H1 (cell line): ENCODE measurements around the gene COQ10B. TPM values are rescaled to one million over a fixed set of nuclear protein-coding genes. Genes with fewer than 3 reads are reported as not detected.

Source experiments
- CTCF ChIA-PET: fragments of 300-600 bp; sonication (Branson Sonifier 250); formaldehyde crosslinking; loops from one replicate; lab custom pipeline; 2021; ENCODE audit not compliant: partially characterized antibody; lab: Charles Lee
- POLR2A ChIA-PET: fragments of 300-600 bp; sonication (Branson Sonifier 250); formaldehyde crosslinking; loops from one replicate; lab custom pipeline; 2021; ENCODE audit warnings: inconsistent platforms; ENCODE audit not compliant: partially characterized antibody; lab: Charles Lee
- DNase-seq, 2 experiments: peaks; one replicate each; pipeline versions ENCODE4 v3.0.0 to v3.0.0-alpha.2; 2010 to 2022; ENCODE audit warnings: low spot score in 2 of 2, low read depth in 1 of 2, mixed read lengths in 1 of 2
- FAIRE-seq: peaks from 2 replicates; lab custom pipeline; 2011; peaks lifted over from hg19 to GRCh38; lab: Jason Lieb, UNC
- H2AFZ ChIP-seq: 2 replicates; pipeline ENCODE4 v1.8.1; 2012; ENCODE audit warnings: low read length, inconsistent platforms
- H2AK5ac ChIP-seq: 2 replicates; pipeline ENCODE4 v1.6.1; 2013; ENCODE audit warnings: low read depth, low read length
- H2BK120ac ChIP-seq: replicated peaks from 2 replicates; pipeline ENCODE3; 2013; ENCODE audit warnings: low read depth, low read length, inconsistent platforms
- H2BK12ac ChIP-seq: 2 replicates; pipeline ENCODE4 v1.6.1; 2013; ENCODE audit warnings: low read depth, low read length
- H2BK15ac ChIP-seq: 2 replicates; pipeline ENCODE4 v1.6.1; 2013; ENCODE audit warnings: low read length
- H2BK20ac ChIP-seq: 2 replicates; pipeline ENCODE4 v1.6.1; 2013; ENCODE audit warnings: low read length
- H2BK5ac ChIP-seq: 2 replicates; pipeline ENCODE4 v1.6.1; 2013; ENCODE audit warnings: low read depth, low read length
- H3K14ac ChIP-seq: 2 replicates; pipeline ENCODE4 v1.6.1; 2013; ENCODE audit warnings: inconsistent platforms; ENCODE audit not compliant: insufficient read length
- H3K18ac ChIP-seq: 2 replicates; pipeline ENCODE4 v1.6.1; 2013; ENCODE audit warnings: low read length; ENCODE audit errors: extremely low read depth
- H3K23ac ChIP-seq: 2 replicates; pipeline ENCODE4 v1.6.1; 2013; ENCODE audit warnings: inconsistent platforms; ENCODE audit not compliant: insufficient read length
- H3K23me2 ChIP-seq: 2 replicates; pipeline ENCODE4 v1.6.1; 2013; ENCODE audit warnings: low read depth, low read length
- H3K27ac ChIP-seq: 2 replicates; pipeline ENCODE4 v1.6.1; 2011; ENCODE audit warnings: low read depth, low read length, inconsistent platforms
- H3K27me3 ChIP-seq, 4 experiments: replicated peaks in 1 of 4; 1 replicate in 1 of 4; 2 replicates in 3 of 4; pipeline versions ENCODE4 v1.6.1 to v1.8.1; 2011 to 2013; ENCODE audit warnings: low read length in 3 of 4, mild to moderate bottlenecking in 3 of 4, inconsistent platforms in 2 of 4, mixed read lengths in 2 of 4, moderate library complexity in 1 of 4; ENCODE audit not compliant: control insufficient read depth in 3 of 4, insufficient read depth in 3 of 4; ENCODE audit errors: extremely low read depth in 1 of 4
- H3K36me3 ChIP-seq, 4 experiments: 2 replicates each; pipeline versions ENCODE4 v1.6.1 to v1.8.1; 2011 to 2013; ENCODE audit warnings: mild to moderate bottlenecking in 4 of 4, low read length in 3 of 4, moderate library complexity in 2 of 4, control low read depth in 1 of 4, inconsistent platforms in 1 of 4; ENCODE audit not compliant: insufficient read depth in 4 of 4, control insufficient read depth in 2 of 4
- H3K4ac ChIP-seq: replicated peaks from 2 replicates; pipeline ENCODE3; 2013; ENCODE audit warnings: low read length, low read depth, mixed read lengths, inconsistent platforms; ENCODE audit not compliant: insufficient read length
- H3K4me1 ChIP-seq, 4 experiments: replicated peaks in 1 of 4; 1 replicate in 1 of 4; 2 replicates in 3 of 4; pipeline versions ENCODE4 v1.6.1 to v1.8.1; 2011 to 2013; ENCODE audit warnings: low read length in 3 of 4, inconsistent platforms in 2 of 4, mixed read lengths in 1 of 4; ENCODE audit not compliant: insufficient read depth in 4 of 4, control insufficient read depth in 3 of 4
- H3K4me2 ChIP-seq, 2 experiments: 2 replicates each; pipeline versions ENCODE4 v1.6.1 to v1.8.1; 2011 to 2013; ENCODE audit warnings: low read depth in 2 of 2, low read length in 2 of 2, control low read depth in 1 of 2, inconsistent platforms in 1 of 2, mild to moderate bottlenecking in 1 of 2; ENCODE audit not compliant: insufficient read depth in 1 of 2
- H3K4me3 ChIP-seq, 4 experiments: fragments of 200-600, 300-600 bp in 1 of 4; sonication (generic), shearing (Covaris generic), sonication (Bioruptor Twin) in 1 of 4; 2 replicates each; pipeline versions ENCODE4 v1.5.1 to v1.8.1; 2011 to 2016; ENCODE audit warnings: low read length in 4 of 4, low read depth in 3 of 4, control low read depth in 2 of 4, inconsistent platforms in 2 of 4, mild to moderate bottlenecking in 2 of 4, mixed read lengths in 1 of 4, moderate library complexity in 1 of 4; ENCODE audit not compliant: insufficient read depth in 2 of 4; ENCODE audit errors: extremely low read depth in 1 of 4
- H3K56ac ChIP-seq: replicated peaks from 2 replicates; pipeline ENCODE3; 2013; ENCODE audit warnings: low read depth, mild to moderate bottlenecking, mixed read lengths, low read length, inconsistent platforms; ENCODE audit not compliant: insufficient read length
- H3K79me1 ChIP-seq: 2 replicates; pipeline ENCODE4 v1.6.1; 2013; ENCODE audit warnings: low read depth, low read length, control low read depth
- H3K79me2 ChIP-seq, 2 experiments: 2 replicates each; pipeline versions ENCODE4 v1.6.1 to v1.8.1; 2012 to 2013; ENCODE audit warnings: low read length in 2 of 2, mild to moderate bottlenecking in 2 of 2, inconsistent platforms in 1 of 2; ENCODE audit not compliant: insufficient read depth in 2 of 2, control insufficient read depth in 1 of 2
- H3K9ac ChIP-seq, 4 experiments: replicated peaks in 1 of 4; 1 replicate in 1 of 4; 2 replicates in 3 of 4; pipeline versions ENCODE4 v1.6.1 to v1.8.1; 2011 to 2013; ENCODE audit warnings: low read depth in 3 of 4, low read length in 3 of 4, control low read depth in 2 of 4, mild to moderate bottlenecking in 2 of 4, moderate library complexity in 2 of 4, inconsistent platforms in 1 of 4; ENCODE audit errors: extremely low read depth in 1 of 4
- H3K9me3 ChIP-seq, 2 experiments: 2 replicates each; pipeline versions ENCODE4 v1.6.1 to v1.8.1; 2012 to 2013; ENCODE audit warnings: mild to moderate bottlenecking in 2 of 2, moderate library complexity in 2 of 2, control low read depth in 1 of 2, inconsistent platforms in 1 of 2, low read depth in 1 of 2, low read length in 1 of 2, mixed read lengths in 1 of 2; ENCODE audit not compliant: insufficient read depth in 2 of 2
- H4K20me1 ChIP-seq, 2 experiments: replicated peaks in 1 of 2; 2 replicates each; pipeline versions ENCODE3 to v1.8.1; 2011 to 2013; ENCODE audit warnings: inconsistent platforms in 2 of 2, low read length in 2 of 2, mild to moderate bottlenecking in 1 of 2; ENCODE audit not compliant: insufficient read depth in 2 of 2, control insufficient read depth in 1 of 2
- H4K5ac ChIP-seq: 2 replicates; pipeline ENCODE4 v1.6.1; 2013; ENCODE audit warnings: low read length, low read depth, mixed read lengths, inconsistent platforms; ENCODE audit not compliant: insufficient read length
- H4K8ac ChIP-seq: 2 replicates; pipeline ENCODE4 v1.8.0; 2013; ENCODE audit warnings: mild to moderate bottlenecking, moderate library complexity, low read length, inconsistent platforms; ENCODE audit not compliant: insufficient read depth; ENCODE audit errors: extremely low read depth
- H4K91ac ChIP-seq: replicated peaks from 2 replicates; pipeline ENCODE3; 2013; ENCODE audit warnings: low read length, mixed read lengths, inconsistent platforms; ENCODE audit not compliant: insufficient read length
- CTBP2 ChIP-seq: IDR thresholded peaks from 2 replicates; pipeline ENCODE4 v1.7.0; 2011; ENCODE audit warnings: borderline replicate concordance, mild to moderate bottlenecking, moderate library complexity, mixed read lengths, low read length; ENCODE audit not compliant: insufficient read depth, insufficient read length
- EGR1 ChIP-seq: IDR thresholded peaks from 2 replicates; pipeline ENCODE4 v1.6.1; 2011; ENCODE audit warnings: low read depth, low read length, borderline replicate concordance
- EZH2 ChIP-seq: fragments of 200-600 bp; sonication (generic); IDR thresholded peaks from 2 replicates; pipeline ENCODE4 v1.7.1; 2012; ENCODE audit warnings: low read depth, mild to moderate bottlenecking, moderate library complexity, low read length, inconsistent platforms; ENCODE audit not compliant: severe bottlenecking
- POLR2A ChIP-seq, 2 experiments: IDR thresholded peaks; 1 replicate in 1 of 2; 2 replicates in 1 of 2; pipeline ENCODE4 v1.6.1; 2011; ENCODE audit warnings: low read depth in 2 of 2, low read length in 2 of 2, mild to moderate bottlenecking in 2 of 2; ENCODE audit errors: control extremely low read depth in 1 of 2
- RBBP5 ChIP-seq: IDR thresholded peaks from 2 replicates; pipeline ENCODE4 v1.7.1; 2012; ENCODE audit warnings: low read depth, mild to moderate bottlenecking, inconsistent platforms, low read length, moderate library complexity, borderline replicate concordance
- SIN3A ChIP-seq, 2 experiments: IDR thresholded peaks in 1 of 2; conservative IDR thresholded peaks in 1 of 2; 2 replicates each; pipeline ENCODE4 v1.6.1; 2011 to 2012; ENCODE audit warnings: low read length in 2 of 2, improper control_type of control experiment in 1 of 2, low read depth in 1 of 2, mild to moderate bottlenecking in 1 of 2
- YY1 ChIP-seq: IDR thresholded peaks from 2 replicates; pipeline ENCODE4 v1.6.1; 2011; ENCODE audit warnings: low read depth, mild to moderate bottlenecking, low read length
- polyA plus RNA-seq, 7 experiments: library from polyadenylated mRNA; depleted of rRNA in 3 of 7; stranded (reverse) in 5 of 7; unstranded in 2 of 7; fragments of >200 nt in 5 of 7; fragments of 200-250 nt in 2 of 7; gene quantifications; 1 replicate in 5 of 7; 2 replicates in 1 of 7; 4 replicates in 1 of 7; pipeline versions ENCODE4 v1.2.1 to v1.2.3, GENCODE V29; 2011 to 2013; ENCODE audit warnings: missing spikeins in 2 of 7, mixed read lengths in 2 of 7
- total RNA-seq: library from RNA; stranded (reverse); fragmentation: NEBNext Ultra II Directional; extraction: Animal tissue kit (Norgen Biotek cat#: 25700); gene quantifications from 2 replicates; pipeline ENCODE4 v1.2.1, GENCODE V29; 2021
- TF ChIP-seq, protein P1 (sequence below): IDR thresholded peaks from 2 replicates; pipeline ENCODE4 v1.6.1; 2012; ENCODE audit warnings: low read length, inconsistent platforms

The COQ10B gene
- total and polyA plus RNA-seq, 2 of the 8 experiments (the other 6 are each of a cell fraction or from before 2014, with no cell fraction given) = 1.9 to 17.3 TPM

DNA sequence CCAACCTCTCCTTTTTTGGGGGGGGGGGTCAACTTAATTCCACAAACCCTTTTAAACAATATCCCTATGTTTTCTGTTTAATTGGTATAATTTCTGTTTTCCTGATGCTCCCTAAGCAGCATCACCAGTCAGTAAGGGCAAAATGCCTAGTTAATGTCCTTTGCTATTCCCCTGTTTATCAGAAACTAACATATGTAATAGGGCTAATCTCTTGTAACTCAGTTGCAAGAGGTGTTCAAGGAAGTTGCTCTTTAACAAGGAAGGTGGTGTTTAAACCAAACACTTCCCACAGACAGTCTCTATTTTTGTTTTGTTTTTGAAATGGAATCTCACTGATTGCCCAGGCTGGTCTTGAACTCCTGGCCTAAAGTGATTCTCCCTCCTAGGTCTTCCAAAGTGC is 6.5 kb upstream of the COQ10B start:
- Histone ChIP-seq H3K79me1 (no peaks in the 10 kb centered on the region), H3K18ac (no peak overlapping the region), H3K4ac (no peak overlapping the region), H3K4me2 (no peak overlapping the region), H3K14ac (no peak overlapping the region), H3K4me1 (no peaks in the 10 kb centered on the region), H3K79me2 (no peaks in the 10 kb centered on the region), H3K56ac (no peak overlapping the region), H3K9me3 (peaks cover 0 to 3% of the 10 kb centered on the region in 2 experiments; a peak in 1 of 4 replicates), H3K23me2 (no peaks in the 10 kb centered on the region; the same call in 1 of the 2 replicates), H2BK120ac (no peak overlapping the region), H3K4me3 (no peak overlapping the region), H3K27me3 (no peaks in the 10 kb centered on the region), H2BK5ac (no peak overlapping the region), H2BK20ac (no peak overlapping the region), H4K8ac (no peak overlapping the region), H3K36me3 (no peaks in the 10 kb centered on the region), H3K23ac (no peak overlapping the region), H4K5ac (no peak overlapping the region), H2BK15ac (no peak overlapping the region), H2AK5ac (no peak overlapping the region), H2AFZ (no peak overlapping the region), H3K27ac (no peak overlapping the region), H2BK12ac (no peak overlapping the region), H4K20me1 (no peaks in the 10 kb centered on the region), H4K91ac (no peak overlapping the region), H3K9ac (no peak overlapping the region)
- TF ChIP-seq YY1 = no peak
- TF ChIP-seq EZH2 = no peak
- TF ChIP-seq SIN3A (conservative IDR thresholded peaks at IDR 0.05 in 1 of 2, IDR thresholded peaks at IDR 0.05 in 1 of 2; ENCODE audit: low read depth in 1 of 2, low read length in 2 of 2) = no peak
- TF ChIP-seq EGR1 = no peak
- TF ChIP-seq, protein P1, sequence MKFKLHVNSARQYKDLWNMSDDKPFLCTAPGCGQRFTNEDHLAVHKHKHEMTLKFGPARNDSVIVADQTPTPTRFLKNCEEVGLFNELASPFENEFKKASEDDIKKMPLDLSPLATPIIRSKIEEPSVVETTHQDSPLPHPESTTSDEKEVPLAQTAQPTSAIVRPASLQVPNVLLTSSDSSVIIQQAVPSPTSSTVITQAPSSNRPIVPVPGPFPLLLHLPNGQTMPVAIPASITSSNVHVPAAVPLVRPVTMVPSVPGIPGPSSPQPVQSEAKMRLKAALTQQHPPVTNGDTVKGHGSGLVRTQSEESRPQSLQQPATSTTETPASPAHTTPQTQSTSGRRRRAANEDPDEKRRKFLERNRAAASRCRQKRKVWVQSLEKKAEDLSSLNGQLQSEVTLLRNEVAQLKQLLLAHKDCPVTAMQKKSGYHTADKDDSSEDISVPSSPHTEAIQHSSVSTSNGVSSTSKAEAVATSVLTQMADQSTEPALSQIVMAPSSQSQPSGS = no peak
- TF ChIP-seq RBBP5 = no peak
- TF ChIP-seq CTBP2 = no peak
- no peak for TF ChIP-seq POLR2A (IDR thresholded peaks at IDR 0.05; ENCODE audit: control extremely low read depth in 1 of 2, low read depth in 2 of 2, low read length in 2 of 2)
- FAIRE-seq = no peak
- POLR2A ChIA-PET = no interaction called here
- no peak for DNase-seq
- CTCF ChIA-PET = no interaction called here
